ENCODE results near the gene SUSD1. TPM values are rescaled to one million over a fixed set of nuclear protein-coding genes. Genes with fewer than 3 reads are reported as not detected.
A peak's percentile ranks its signal among the peaks of the same experiment; 100 is the strongest.

SUSD1 gene
- total and polyA plus RNA-seq, 12 donors, result 1.5 to 14.7 (median 4.3) TPM

GRCh38 chr9:112169368-112169767 lies 5.7 kb downstream of the SUSD1 start:
- no peak for DNase-seq
- Histone ChIP-seq H3K4me3 (no peak overlapping the region), H3K36me3 (no peaks in the 10 kb centered on the region), H3K27ac (no peak overlapping the region), H3K27me3 (no peaks in the 10 kb centered on the region), H3K9me3 (no peaks in the 10 kb centered on the region), H3K4me1 (peaks cover 0 to 47% (median 0%) of the 10 kb centered on the region in 9 donors)
- intact Hi-C loops (cut with DNase I), result loop anchor here in 1 of 10 donors (5.0 kb wide), 1 partner anchor 163 kb away; the partner anchor contains the start of gene PTBP3
- ATAC-seq, result no peak
- WGBS, 2 donors, result 89% methylated on average over 6 of the region's 6 CpGs
- TF ChIP-seq CTCF (IDR thresholded peaks at IDR 0.05), result no peak

- no peak overlapping the region for H3K27ac ChIP-seq
- TF ChIP-seq CTCF (IDR thresholded peaks at IDR 0.05), result no peak
- WGBS, 2 donors, result 77 to 78% methylated on average over 3 of the region's 3 CpGs
- peaks cover 0 to 38% (median 0%) of the 10 kb centered on the region in 9 donors for H3K4me1 ChIP-seq
- intact Hi-C loops (cut with DNase I), result loop anchor here in 1 of 10 donors (5.0 kb wide), 1 partner anchor 164 kb away; the partner anchor contains the start of gene PTBP3
- no peaks in the 10 kb centered on the region for H3K27me3 ChIP-seq
- H3K36me3 ChIP-seq, result no peaks in the 10 kb centered on the region
- no peak overlapping the region for H3K4me3 ChIP-seq
- H3K9me3 ChIP-seq, result no peaks in the 10 kb centered on the region
- no peak for ATAC-seq
- DNase-seq, result no peak
These were observed 6.9 kb downstream of the SUSD1 start for GRCh38 chr9:112168197-112168596.

- DNase-seq, result no peak
- 67 to 78% methylated on average over 12 of the region's 12 CpGs for WGBS, 2 donors
- H3K4me1 ChIP-seq, result peaks cover 0 to 37% (median 0%) of the 10 kb centered on the region in 9 donors
- peak in 3 of 9 donors; percentile 20 to 37 (median 33) for TF ChIP-seq CTCF (IDR thresholded peaks at IDR 0.05)
- no peaks in the 10 kb centered on the region for H3K27me3 ChIP-seq
- peak; percentile 60 to 92 (median 74) for ATAC-seq
- H3K9me3 ChIP-seq, result no peaks in the 10 kb centered on the region
- no peaks in the 10 kb centered on the region for H3K36me3 ChIP-seq
- no peak overlapping the region for H3K4me3 ChIP-seq
- intact Hi-C loops (cut with DNase I), result loop anchor here in 1 of 10 donors (5.0 kb wide), 1 partner anchor 166 kb away; the partner anchor contains the start of gene PTBP3
- peak overlapping the region in 3 of 10 donors; percentile 26 to 41 (median 26) for H3K27ac ChIP-seq
These were observed 8.6 kb downstream of the SUSD1 start for GRCh38 chr9:112166176-112167140.

GRCh38 chr9:112162621-112163413 lies 12.3 kb downstream of the SUSD1 start:
- 92% methylated on average over 5 of the region's 5 CpGs for WGBS, 2 donors
- Histone ChIP-seq H3K36me3 (no peaks in the 10 kb centered on the region), H3K27ac (no peak overlapping the region), H3K4me3 (no peak overlapping the region), H3K4me1 (peaks cover 0 to 26% (median 0%) of the 10 kb centered on the region in 9 donors), H3K9me3 (no peaks in the 10 kb centered on the region), H3K27me3 (no peaks in the 10 kb centered on the region)
- intact Hi-C loops (cut with DNase I), result no loop called here
- DNase-seq (no peak), ATAC-seq (no peak)
- no peak for TF ChIP-seq CTCF (IDR thresholded peaks at IDR 0.05)

All from heart right ventricle (tissue), 16 donors.